ENCODE data around the gene ABCA9.
"Not testable (repeated sequence)": the region's sequence is repeated elsewhere in the genome, so short reads cannot be mapped to it uniquely, and the experiment has no call there.

The ABCA9 gene

GRCh38 chr17:68944435-68945035 lies 116.2 kb downstream of the ABCA9 start:
- DNase-seq, result no peak

- DNase-seq, result not testable (repeated sequence)
Observed at GRCh38 chr17:68943812-68944182, 116.9 kb downstream of the ABCA9 start.

GRCh38 chr17:68943123-68943811 lies 117.5 kb downstream of the ABCA9 start:
- DNase-seq, result no peak

- DNase-seq, result no peak
Observed at GRCh38 chr17:68942389-68942788, 118.3 kb downstream of the ABCA9 start.

GRCh38 chr17:68941761-68942160 lies 119.0 kb downstream of the ABCA9 start:
- DNase-seq, result no peak

- DNase-seq, result no peak
Observed at GRCh38 chr17:68939195-68939594, 121.5 kb downstream of the ABCA9 start.

GRCh38 chr17:68937890-68938514 lies 122.7 kb downstream of the ABCA9 start:
- DNase-seq, result no peak

DNA sequence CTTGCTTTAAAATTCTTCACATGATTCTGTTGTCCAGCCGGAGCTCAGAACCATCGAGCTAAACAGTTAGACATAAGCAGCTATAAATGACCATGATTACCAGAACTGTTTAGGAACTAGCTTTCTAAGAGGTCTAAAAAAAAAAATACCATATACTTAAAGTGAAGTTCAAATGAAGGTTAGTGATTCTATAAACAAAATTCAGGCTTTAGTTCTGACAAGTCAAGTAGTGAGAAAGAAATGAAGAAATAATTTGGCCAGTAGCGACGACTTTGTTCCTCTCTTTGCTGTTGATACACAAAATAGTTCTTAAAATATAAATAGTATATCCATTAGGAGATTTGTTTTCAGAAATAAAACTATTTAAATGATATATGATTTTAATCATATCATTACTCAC lies 133.2 kb downstream of the ABCA9 start:
- DNase-seq, result no peak

DNA sequence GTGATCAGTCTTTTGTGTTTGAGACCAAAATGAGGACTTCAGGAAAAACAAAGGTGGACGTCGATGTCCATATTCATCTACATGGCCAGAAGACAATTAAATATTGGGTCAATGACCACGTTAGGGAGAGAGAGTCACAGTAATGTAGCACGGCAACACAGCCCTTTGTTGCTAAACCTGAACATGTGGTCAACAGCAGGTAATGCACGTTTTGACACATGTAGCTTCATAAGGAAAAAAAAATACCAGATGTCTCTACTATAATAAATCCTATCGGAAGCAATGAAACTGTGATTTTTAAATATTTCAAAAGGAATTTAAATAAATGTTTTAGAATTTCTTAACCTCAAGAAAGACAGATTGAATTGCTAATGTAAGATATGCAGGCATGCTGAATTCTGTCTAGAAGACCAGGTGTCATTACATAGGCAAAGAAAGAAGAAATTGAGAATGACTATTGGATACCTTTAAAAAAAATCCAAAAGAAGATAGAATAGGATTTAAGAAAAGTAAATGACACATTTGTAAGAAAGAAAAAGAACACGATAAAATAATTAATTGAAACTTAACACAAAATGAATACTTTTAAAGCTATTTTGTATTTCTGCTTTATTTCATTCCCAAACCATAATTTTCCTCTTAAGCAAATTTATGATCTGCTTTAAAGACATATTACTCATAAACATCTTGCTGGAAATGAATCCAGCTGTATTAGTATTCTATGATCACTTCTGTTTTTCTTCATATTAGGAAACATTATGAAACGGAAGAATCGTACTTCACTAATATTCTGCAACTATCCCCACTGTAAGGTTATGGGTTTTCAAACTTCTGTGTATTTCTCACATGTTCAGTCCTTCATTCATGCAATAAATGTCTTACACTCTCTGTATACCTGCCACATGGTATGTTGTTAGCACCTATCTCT lies 135.7 kb downstream of the ABCA9 start:
- no peak for DNase-seq
